Renal pelvis (tissue), 4 donors: ENCODE data around the gene ARHGEF3. TPM values are rescaled to one million over a fixed set of nuclear protein-coding genes. Genes with fewer than 3 reads are reported as not detected.
A peak's percentile ranks its signal among the peaks of the same experiment; 100 is the strongest.

ENCODE experiments used
- DNase-seq: peaks from one replicate; pipeline ENCODE4 v3.0.0-alpha.2; 2013
- polyA plus RNA-seq, 3 donors: library from polyadenylated mRNA; unstranded; fragments of 120-200 nt; gene quantifications; one replicate each; pipeline ENCODE4 v1.2.1, GENCODE V29; 2013; ENCODE audit not compliant: insufficient read length in 3 of 3

The ARHGEF3 gene
- polyA plus RNA-seq, 3 donors: 73.5 to 86.4 (median 77.8) TPM

GRCh38 chr3:56691165-56692000 lies 110.4 kb downstream of the ARHGEF3 start:
- no peak for DNase-seq

DNA sequence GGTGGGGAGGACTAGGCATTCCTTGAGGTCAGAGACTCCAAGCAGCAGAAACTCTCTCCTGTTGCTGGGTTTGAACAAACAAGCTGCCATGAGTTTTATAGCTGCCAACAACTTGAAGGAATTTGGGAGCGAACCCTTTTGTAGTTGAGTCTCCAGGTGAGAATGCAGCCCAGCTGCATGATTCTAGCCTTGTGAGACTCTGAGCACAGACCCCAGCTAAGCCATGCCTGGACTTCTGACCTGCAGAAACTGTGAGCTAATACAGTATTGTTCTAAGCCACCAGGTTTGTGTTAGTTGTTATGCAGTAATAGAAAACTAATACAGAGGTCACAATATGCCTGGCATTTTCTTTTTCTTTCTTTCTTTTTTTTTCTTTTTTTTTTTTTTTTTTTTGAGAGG lies 112.4 kb downstream of the ARHGEF3 start:
- DNase-seq: no peak

GRCh38 chr3:56688191-56688590 lies 113.6 kb downstream of the ARHGEF3 start:
- DNase-seq: no peak

- no peak for DNase-seq
These were observed 117.7 kb downstream of the ARHGEF3 start for GRCh38 chr3:56684029-56684428.

GRCh38 chr3:56683122-56683817 lies 118.5 kb downstream of the ARHGEF3 start, which contains the start of gene TASOR:
TSS of gene TASOR (minus strand) at chr3:56683265. CDS start at chr3:56683006, 259 bp downstream.
- DNase-seq: peak; percentile 83

GRCh38 chr3:56682462-56683121 lies 119.2 kb downstream of the ARHGEF3 start:
- peak; percentile 74 for DNase-seq

DNA sequence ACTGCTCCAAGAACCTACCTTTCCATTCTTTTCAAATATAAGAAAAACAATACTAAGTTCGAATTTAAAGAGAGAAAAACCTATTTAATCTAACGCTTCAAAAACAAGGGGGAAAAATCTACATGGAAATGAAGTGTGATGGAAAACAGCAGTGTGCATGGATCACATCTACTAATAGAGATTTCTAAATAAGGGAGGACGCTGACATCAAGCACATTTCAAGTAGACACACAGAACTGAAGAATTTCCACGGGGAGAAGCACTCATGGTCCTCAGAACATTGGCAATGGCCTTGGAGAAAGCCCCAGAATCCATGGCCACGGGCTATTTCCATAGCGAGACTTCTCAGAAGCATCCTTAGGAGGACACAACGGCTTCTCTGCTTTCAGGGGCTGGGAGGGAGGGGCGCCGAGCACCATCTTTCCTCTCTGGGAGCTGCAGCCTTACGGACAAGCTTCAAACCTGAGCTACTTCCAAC lies 119.7 kb downstream of the ARHGEF3 start:
- DNase-seq: no peak

GRCh38 chr3:56680054-56680580 lies 121.6 kb downstream of the ARHGEF3 start:
- DNase-seq: no peak

Other genes starting within 250 kb of the ARHGEF3 start
- gene CCDC66, start 244.8 kb downstream of the ARHGEF3 start, polyA plus RNA-seq: 10 to 100 TPM; 29.0 to 58.4 (median 47.6) TPM
- 10 to 100 TPM; 67.6 to 91.9 (median 78.4) TPM for gene TASOR, start 118.7 kb downstream of the ARHGEF3 start, polyA plus RNA-seq